ENCODE results near the gene CDHR2.
A peak's percentile ranks its signal among the peaks of the same experiment; 100 is the strongest.

GRCh38 chr5:176536902-176537553 is 12.1 kb upstream of the CDHR2 start, which contains the start of gene RNF44:
- TF ChIP-seq CTCF (IDR thresholded peaks at IDR 0.05 in 4 of 5, conservative IDR thresholded peaks at IDR 0.05 in 1 of 5) (peak in 1 of 5 experiments; percentile 14), POLR2A (IDR thresholded peaks at IDR 0.05) (peak; percentile 75 to 79)

Data from gastrocnemius medialis (tissue), 4 donors.